Fibroblast of peridontal ligament (primary cell): ENCODE data around the gene NCDN.
A peak's percentile ranks its signal among the peaks of the same experiment; 100 is the strongest.

Experiments
- DNase-seq: peaks from one replicate; pipeline ENCODE4 v3.0.0-alpha.2; 2010; ENCODE audit errors: extremely low read depth

NCDN gene

GRCh38 chr1:35557611-35558373 lies at the start of gene NCDN:
NCDN (plus strand) TSS chr1:35557799; CDS start chr1:35558191, 392 bp downstream.
- DNase-seq, result peak; percentile 94

GRCh38 chr1:35507947-35508346 lies 49.7 kb upstream of the NCDN start:
- no peak for DNase-seq

GRCh38 chr1:35509558-35509957 lies 48.0 kb upstream of the NCDN start:
- DNase-seq, result no peak

- no peak for DNase-seq
Measured at GRCh38 chr1:35511305-35511704, 46.3 kb upstream of the NCDN start.

- no peak for DNase-seq
Measured at GRCh38 chr1:35518183-35518582, 39.4 kb upstream of the NCDN start.

GRCh38 chr1:35519432-35519831 lies 38.2 kb upstream of the NCDN start:
- no peak for DNase-seq

- no peak for DNase-seq
Measured at GRCh38 chr1:35524106-35524505, 33.5 kb upstream of the NCDN start.

- DNase-seq, result no peak
Measured at GRCh38 chr1:35530168-35530567, 27.4 kb upstream of the NCDN start.

GRCh38 chr1:35530946-35531345 lies 26.7 kb upstream of the NCDN start:
- no peak for DNase-seq

GRCh38 chr1:35531368-35531767 lies 26.2 kb upstream of the NCDN start:
- DNase-seq, result no peak

- no peak for DNase-seq
Measured at GRCh38 chr1:35532497-35533223, 24.9 kb upstream of the NCDN start.

GRCh38 chr1:35533586-35533985 lies 24.0 kb upstream of the NCDN start:
- DNase-seq, result no peak

- DNase-seq, result no peak
Measured at GRCh38 chr1:35535243-35535642, 22.4 kb upstream of the NCDN start.

GRCh38 chr1:35536556-35537162 lies 20.9 kb upstream of the NCDN start:
- no peak for DNase-seq

- no peak for DNase-seq
Measured at GRCh38 chr1:35537806-35538205, 19.8 kb upstream of the NCDN start.

- DNase-seq, result peak; percentile 44
Measured at GRCh38 chr1:35539073-35539823, 18.4 kb upstream of the NCDN start.

- DNase-seq, result peak; percentile 78
Measured at GRCh38 chr1:35539824-35540261, 17.8 kb upstream of the NCDN start.

GRCh38 chr1:35544976-35545375 lies 12.6 kb upstream of the NCDN start:
- peak; percentile 74 for DNase-seq

GRCh38 chr1:35546614-35547013 lies 11.0 kb upstream of the NCDN start:
- DNase-seq, result no peak

- DNase-seq, result no peak
Measured at GRCh38 chr1:35553851-35554250, 3.7 kb upstream of the NCDN start.

GRCh38 chr1:35554266-35555211 lies 3.1 kb upstream of the NCDN start:
- DNase-seq, result no peak
